ENCODE data around the gene PALB2. TPM values are rescaled to one million over a fixed set of nuclear protein-coding genes. Genes with fewer than 3 reads are reported as not detected.
A peak's percentile ranks its signal among the peaks of the same experiment; 100 is the strongest.

Gene PALB2
- total and polyA plus RNA-seq, 2 of the 13 experiments (the other 11 are each of a cell fraction or from before 2014, with no cell fraction given) = 12.1 to 40.9 TPM

- TF ChIP-seq KIAA2018 (CRISPR knock-in tag; IDR thresholded peaks at IDR 0.05; ENCODE audit: borderline replicate concordance) (no peak), ZNF75D (CRISPR knock-in tag; IDR thresholded peaks at IDR 0.05; ENCODE audit: borderline replicate concordance) (no peak), ZSCAN30 (CRISPR knock-in tag; IDR thresholded peaks at IDR 0.05) (no peak), ZNF782 (CRISPR knock-in tag; IDR thresholded peaks at IDR 0.05; ENCODE audit: borderline replicate concordance) (peak; percentile 77; the same call in 1 of the 2 replicates), HNRNPL (IDR thresholded peaks at IDR 0.05; ENCODE audit: low read depth, low read length) (peak; percentile 86), SMARCE1 (IDR thresholded peaks at IDR 0.05; ENCODE audit: borderline replicate concordance) (no peak)
These were observed 37.5 kb upstream of the PALB2 start, which contains the start of gene PLK1 (continued) for GRCh38 chr16:23678430-23679273.

Measured in HepG2 (cell line).